SU-DHL-6 (cell line): ENCODE measurements around the gene TFF2.

ENCODE experiments used
- H2AFZ ChIP-seq: fragments of 200-600 bp; sonication (generic); 2 replicates; pipeline ENCODE4 v1.6.1; 2014; ENCODE audit warnings: low read depth, mild to moderate bottlenecking, moderate library complexity, mixed read lengths, antibody characterized with exemption, low read length; ENCODE audit not compliant: severe bottlenecking
- H3F3A ChIP-seq: fragments of 200-600 bp; shearing (Covaris generic); 2 replicates; pipeline ENCODE4 v1.6.0; 2016; ENCODE audit warnings: antibody characterized with exemption, mild to moderate bottlenecking; ENCODE audit not compliant: insufficient read depth
- H3K27ac ChIP-seq: fragments of 200-600 bp; sonication (generic); 2 replicates; pipeline ENCODE4 v1.5.1; 2016; ENCODE audit warnings: low read depth, mild to moderate bottlenecking, low read length, moderate library complexity, mixed read lengths
- H3K27me3 ChIP-seq: fragments of 200-600 bp; sonication (generic), shearing (Covaris generic); 2 replicates; pipeline ENCODE4 v1.6.0; 2014; ENCODE audit warnings: mild to moderate bottlenecking, low read length
- H3K36me3 ChIP-seq: fragments of 200-600 bp; sonication (generic); 2 replicates; pipeline ENCODE4 v1.6.1; 2014; ENCODE audit warnings: mild to moderate bottlenecking, low read length, mixed read lengths
- H3K4me2 ChIP-seq: fragments of 300-600, 200-600 bp; shearing (Covaris generic), sonication (generic); 2 replicates; pipeline ENCODE4 v1.6.0; 2014; ENCODE audit warnings: low read length, low read depth, mild to moderate bottlenecking; ENCODE audit not compliant: poor library complexity, severe bottlenecking
- H3K4me3 ChIP-seq: fragments of 200-600 bp; sonication (generic); 2 replicates; pipeline ENCODE4 v1.5.1; 2014; ENCODE audit warnings: antibody characterized with exemption, low read length, mild to moderate bottlenecking, mixed read lengths; ENCODE audit not compliant: insufficient read depth, poor library complexity, severe bottlenecking
- H3K79me2 ChIP-seq: fragments of 200-600 bp; sonication (generic); 2 replicates; pipeline ENCODE4 v1.6.1; 2014; ENCODE audit warnings: mild to moderate bottlenecking, low read length, moderate library complexity; ENCODE audit not compliant: insufficient read depth
- H3K9ac ChIP-seq: fragments of 200-600 bp; sonication (generic); 2 replicates; pipeline ENCODE4 v1.7.0; 2014; ENCODE audit warnings: mild to moderate bottlenecking, low read length
- H3K9me2 ChIP-seq: fragments of 200-600 bp; sonication (generic); replicated peaks from 2 replicates; pipeline ENCODE4 v1.6.1; 2014; ENCODE audit warnings: low read length; ENCODE audit not compliant: insufficient read depth
- H3K9me3 ChIP-seq: fragments of 200-600 bp; sonication (generic); 2 replicates; pipeline ENCODE4 v1.6.1; 2014; ENCODE audit warnings: low read length, mixed read lengths; ENCODE audit not compliant: insufficient read depth
- H4K20me1 ChIP-seq: fragments of 200-600 bp; sonication (generic); 2 replicates; pipeline ENCODE4 v1.6.1; 2014; ENCODE audit warnings: low read depth, mild to moderate bottlenecking, antibody characterized with exemption, low read length, moderate library complexity, mixed read lengths
- CTCF ChIP-seq: fragments of 200-600 bp; sonication (generic); IDR thresholded peaks from one replicate; pipeline ENCODE4 v1.5.1; 2017; ENCODE audit warnings: antibody characterized with exemption, mild to moderate bottlenecking, low read length, moderate library complexity; ENCODE audit not compliant: insufficient read depth, poor library complexity, severe bottlenecking
- EZH2phosphoT487 ChIP-seq: fragments of 200-600 bp; sonication (generic), shearing (Covaris generic); conservative IDR thresholded peaks from 2 replicates; pipeline ENCODE4 v1.6.1; 2018; ENCODE audit warnings: mild to moderate bottlenecking, antibody characterized with exemption, low read length, moderate library complexity, mixed read lengths

Gene TFF2

GRCh38 chr21:42346441-42346840 is 4.4 kb downstream of the TFF2 start:
- Histone ChIP-seq H3K4me3 (no peak overlapping the region), H3K79me2 (no peaks in the 10 kb centered on the region), H3K4me2 (no peak overlapping the region), H3F3A (no peaks in the 10 kb centered on the region), H3K9ac (no peak overlapping the region), H4K20me1 (no peaks in the 10 kb centered on the region), H3K9me2 (no peaks in the 10 kb centered on the region), H3K27me3 (no peaks in the 10 kb centered on the region), H2AFZ (no peak overlapping the region), H3K27ac (no peak overlapping the region), H3K9me3 (no peaks in the 10 kb centered on the region), H3K36me3 (no peaks in the 10 kb centered on the region)
- TF ChIP-seq EZH2phosphoT487 (no peak), CTCF (no peak)

DNA sequence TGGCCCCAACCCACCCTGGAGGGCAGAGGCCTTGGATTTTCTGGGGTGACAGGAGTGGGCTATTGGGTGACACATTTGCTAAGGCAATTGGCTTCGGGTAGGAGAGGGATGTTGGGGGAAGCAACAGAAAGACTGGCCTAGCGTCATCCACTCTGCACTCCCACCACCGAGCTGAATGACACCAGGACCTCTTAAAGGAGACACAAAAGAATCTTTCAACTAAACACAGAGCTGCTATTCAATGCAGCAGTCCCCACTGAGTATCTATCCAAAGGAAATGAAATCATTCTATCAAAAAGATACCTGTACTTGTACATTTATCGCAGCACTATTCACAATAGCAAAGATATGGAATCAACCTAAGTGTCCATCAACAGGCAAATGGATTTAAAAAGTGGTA is 6.2 kb downstream of the TFF2 start:
- Histone ChIP-seq H3K79me2 (no peaks in the 10 kb centered on the region), H3K27me3 (no peaks in the 10 kb centered on the region), H3K4me2 (no peak overlapping the region), H3F3A (no peaks in the 10 kb centered on the region), H3K9ac (no peak overlapping the region), H2AFZ (no peak overlapping the region), H4K20me1 (no peaks in the 10 kb centered on the region), H3K9me3 (no peaks in the 10 kb centered on the region), H3K4me3 (no peak overlapping the region), H3K36me3 (no peaks in the 10 kb centered on the region), H3K9me2 (no peaks in the 10 kb centered on the region), H3K27ac (no peak overlapping the region)
- TF ChIP-seq CTCF (no peak), EZH2phosphoT487 (no peak)

- H3K4me3 ChIP-seq = no peak overlapping the region
- H3K9me3 ChIP-seq = no peaks in the 10 kb centered on the region
- no peaks in the 10 kb centered on the region for H3K36me3 ChIP-seq
- no peaks in the 10 kb centered on the region for H4K20me1 ChIP-seq
- no peak overlapping the region for H3K9ac ChIP-seq
- H3K4me2 ChIP-seq = no peak overlapping the region
- H3K79me2 ChIP-seq = no peaks in the 10 kb centered on the region
- no peaks in the 10 kb centered on the region for H3K27me3 ChIP-seq
- H3K27ac ChIP-seq = no peak overlapping the region
- no peaks in the 10 kb centered on the region for H3F3A ChIP-seq
- no peak overlapping the region for H2AFZ ChIP-seq
- no peak for TF ChIP-seq EZH2phosphoT487
- no peak for TF ChIP-seq CTCF
- H3K9me2 ChIP-seq = no peaks in the 10 kb centered on the region
Observed at GRCh38 chr21:42343963-42344510, 6.8 kb downstream of the TFF2 start.
